Cardiac muscle cell (in vitro differentiated cells and primary cell): ENCODE results near the gene RPL19. TPM values are rescaled to one million over a fixed set of nuclear protein-coding genes. Genes with fewer than 3 reads are reported as not detected.
A peak's percentile ranks its signal among the peaks of the same experiment; 100 is the strongest.

Source experiments
- DNase-seq, 2 donors: peaks; one replicate each; pipeline versions ENCODE4 v3.0.0 to v3.0.0-alpha.2; 2010 to 2017; ENCODE audit warnings: low read depth in 1 of 2, low spot score in 1 of 2
- H3K27ac ChIP-seq: fragments of 200-600 bp; sonication (generic); 2 replicates; pipeline ENCODE4 v1.5.1; 2016
- H3K27me3 ChIP-seq: fragments of 200-600 bp; sonication (generic); 2 replicates; pipeline ENCODE4 v1.6.0; 2016; ENCODE audit warnings: control low read depth
- H3K36me3 ChIP-seq: fragments of 200-600 bp; sonication (generic); 2 replicates; pipeline ENCODE4 v1.5.1; 2016; ENCODE audit warnings: control low read depth
- H3K4me1 ChIP-seq: fragments of 200-600 bp; sonication (generic); 2 replicates; pipeline ENCODE4 v1.8.1; 2017; ENCODE audit warnings: low read depth, mild to moderate bottlenecking, mixed run types
- H3K4me3 ChIP-seq: fragments of 200-600 bp; sonication (generic); 2 replicates; pipeline ENCODE4 v1.5.1; 2016; ENCODE audit warnings: mild to moderate bottlenecking
- H3K9me3 ChIP-seq: fragments of 200-600 bp; sonication (generic); 2 replicates; pipeline ENCODE4 v1.5.1; 2017; ENCODE audit warnings: low read depth, mild to moderate bottlenecking, control low read depth
- CTCF ChIP-seq: IDR thresholded peaks from 2 replicates; pipeline ENCODE4 v1.5.1; 2012; ENCODE audit warnings: low read depth, mild to moderate bottlenecking, low read length
- polyA plus RNA-seq: library from polyadenylated mRNA; unstranded; fragments of >200 nt; fragmentation: Nextera tagmentation; extraction: Ambion mirVana; gene quantifications from 2 replicates; pipeline ENCODE4 v1.2.1, GENCODE V29; 2016
- total RNA-seq: library from RNA; depleted of rRNA; stranded (reverse); fragments of >200 nt; gene quantifications from 2 replicates; pipeline ENCODE4 v1.2.3, GENCODE V29; 2016

RPL19 gene
- total and polyA plus RNA-seq, 2 experiments from 2014 or later = 761 to 3,028 TPM

GRCh38 chr17:39222866-39223834, 23.1 kb downstream of the RPL19 start:
- no peak for DNase-seq
- Histone ChIP-seq H3K4me1 (peaks cover 11% of the 10 kb centered on the region), H3K27ac (no peak overlapping the region), H3K4me3 (no peak overlapping the region), H3K27me3 (peaks cover 62% of the 10 kb centered on the region), H3K36me3 (no peaks in the 10 kb centered on the region), H3K9me3 (no peaks in the 10 kb centered on the region)
- TF ChIP-seq CTCF = no peak

- no peak overlapping the region for H3K27ac ChIP-seq
- no peaks in the 10 kb centered on the region for H3K9me3 ChIP-seq
- no peak for DNase-seq
- H3K36me3 ChIP-seq = no peaks in the 10 kb centered on the region
- no peak overlapping the region for H3K4me3 ChIP-seq
- H3K27me3 ChIP-seq = peaks cover 53% of the 10 kb centered on the region
- peaks cover 11% of the 10 kb centered on the region for H3K4me1 ChIP-seq
- no peak for TF ChIP-seq CTCF
These were observed 24.1 kb downstream of the RPL19 start for GRCh38 chr17:39223907-39224777.

- DNase-seq = no peak
- Histone ChIP-seq H3K36me3 (no peaks in the 10 kb centered on the region), H3K4me3 (peak overlapping the region; percentile 40), H3K27ac (no peak overlapping the region), H3K4me1 (peaks cover 4% of the 10 kb centered on the region), H3K9me3 (no peaks in the 10 kb centered on the region), H3K27me3 (peaks cover 53% of the 10 kb centered on the region)
- TF ChIP-seq CTCF = no peak
These were observed 24.8 kb downstream of the RPL19 start for GRCh38 chr17:39224778-39225307.

- Histone ChIP-seq H3K27me3 (peaks cover 53% of the 10 kb centered on the region), H3K36me3 (no peaks in the 10 kb centered on the region), H3K27ac (no peak within 1 kb of the TSS), H3K9me3 (no peaks in the 10 kb centered on the region), H3K4me3 (peak within 1 kb of the TSS; percentile 40), H3K4me1 (peaks cover 4% of the 10 kb centered on the region)
- no peak for DNase-seq
- TF ChIP-seq CTCF = no peak
These were observed 25.4 kb downstream of the RPL19 start, which contains the start of gene STAC2 for GRCh38 chr17:39225308-39225958. STAC2 (minus strand) TSS chr17:39225945; CDS start chr17:39225502, 443 bp downstream.
